Stimulated activated CD8-positive, alpha-beta memory T cell treated with anti-CD3 and anti-CD28 coated beads, Interleukin-7, amount 100 ng/mL, for 4 hours (primary cell): ENCODE data around the gene CPEB2.

Experiments
- DNase-seq, 2 donors: peaks; one replicate each; pipeline ENCODE4 v3.0.0-alpha.2; 2020; ENCODE audit warnings: low read depth in 2 of 2

Gene CPEB2

DNA sequence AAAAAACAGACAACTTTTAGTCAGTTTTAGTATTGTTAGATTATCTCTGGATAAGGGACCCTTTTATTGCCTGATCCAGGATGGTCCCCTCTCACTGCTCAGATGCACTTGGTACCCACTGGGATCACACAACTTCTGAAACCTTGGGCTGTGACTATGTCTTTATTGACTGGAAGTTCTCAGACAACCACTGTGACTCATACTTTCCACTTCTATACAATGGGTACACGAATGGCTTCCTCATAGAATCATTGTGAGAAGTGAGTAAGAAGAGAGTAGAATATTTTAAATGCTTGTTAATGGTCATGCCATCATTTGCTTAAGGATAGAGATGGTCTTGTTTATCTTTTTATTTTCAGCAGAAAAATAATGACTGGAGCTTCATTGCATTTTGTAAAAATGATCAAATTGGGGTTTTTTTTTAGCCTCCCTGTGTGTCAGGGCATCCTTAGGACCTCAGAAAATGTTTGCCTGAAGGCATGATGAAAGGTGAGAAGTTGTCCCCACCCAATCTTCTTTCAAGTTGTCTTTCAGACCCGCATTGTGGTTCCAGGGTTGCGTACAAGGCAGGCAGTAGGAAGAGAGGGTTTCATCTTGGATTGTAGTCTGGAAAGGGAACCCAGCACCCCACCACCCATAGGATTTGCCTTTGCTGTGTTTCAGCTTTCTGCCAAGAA lies 115.1 kb downstream of the CPEB2 start:
- DNase-seq = no peak

DNA sequence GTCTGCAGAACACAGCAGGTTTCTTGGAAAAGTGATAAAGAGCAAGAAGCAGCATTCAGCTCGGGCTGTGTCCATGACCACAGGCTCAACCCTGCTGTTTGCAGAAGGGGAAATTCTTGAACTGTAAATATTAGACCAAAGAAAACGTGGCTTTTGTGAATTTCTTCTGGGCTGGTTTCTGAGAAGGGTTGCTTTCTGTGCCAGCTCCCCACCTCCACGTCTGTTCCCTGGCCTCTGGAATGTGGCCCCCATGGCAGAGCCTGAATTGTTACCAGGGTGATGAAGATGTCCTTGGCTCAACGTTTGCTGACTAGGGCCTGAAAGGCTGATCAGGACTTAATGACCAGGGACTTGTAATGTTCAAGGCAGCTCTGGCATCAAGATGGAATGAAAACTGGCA lies 116.0 kb downstream of the CPEB2 start:
- DNase-seq = no peak
